ENCODE data around the gene EIF4A3. TPM values are rescaled to one million over a fixed set of nuclear protein-coding genes. Genes with fewer than 3 reads are reported as not detected.

EIF4A3 gene
- polyA plus RNA-seq, 1 of the 3 experiments (the other 2 are of a cell fraction), result 335 TPM

DNA sequence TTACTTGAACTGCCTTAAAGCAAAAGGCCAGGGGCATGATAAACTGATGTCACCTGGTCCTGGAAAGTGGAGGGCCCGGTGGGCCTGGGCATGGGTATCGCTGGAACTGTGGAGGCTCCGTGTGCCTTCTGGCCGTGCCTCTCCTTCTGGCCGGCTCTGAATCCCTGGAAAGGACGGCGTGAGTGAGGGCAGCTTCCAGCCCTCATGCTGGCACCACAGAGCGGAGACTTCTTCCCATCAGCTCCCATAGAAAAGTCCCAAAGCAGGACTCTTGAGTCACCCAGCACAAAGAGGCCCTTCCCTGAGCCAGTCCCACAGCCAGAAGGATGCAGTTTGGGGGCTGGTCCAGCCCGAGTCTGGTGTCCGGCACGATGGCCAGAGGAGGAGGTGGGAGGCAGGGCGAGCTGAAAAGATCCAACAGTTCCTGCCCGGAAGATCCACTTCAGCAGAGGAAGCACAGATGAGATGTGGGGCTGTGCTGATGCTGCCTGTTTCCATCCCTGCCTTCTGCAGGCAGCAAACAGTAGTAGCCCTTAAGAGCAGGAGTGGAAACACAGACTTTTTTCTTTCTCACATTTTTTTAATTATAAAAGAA lies 37.8 kb downstream of the EIF4A3 start:
- ChIA-PET CTCF (interaction anchor here (1.3 to 2.7 kb wide), 4 partner anchors 8 to 26 kb away, joined by 3 to 16 read pairs (median 6); partner anchors contain the start of gene GAA), POLR2A (no interaction called here)
- Histone ChIP-seq H3K79me2 (ENCODE audit: insufficient read depth) (no peaks in the 10 kb centered on the region), H2AFZ (ENCODE audit: low read depth) (no peak overlapping the region), H4K20me1 (ENCODE audit: insufficient read depth) (no peaks in the 10 kb centered on the region), H3K9ac (no peak overlapping the region), H3K27ac (ENCODE audit: low read depth in 2 of 2, low read length in 1 of 2) (no peak overlapping the region), H3K4me1 (ENCODE audit: control insufficient read depth in 1 of 2, insufficient read depth in 2 of 2, low read depth in 1 of 2, low read length in 1 of 2) (peaks cover 2 to 4% of the 10 kb centered on the region in 2 experiments; a peak in 2 of 4 replicates), H3K4me3 (ENCODE audit: low read depth in 2 of 2, low read length in 1 of 2) (no peak overlapping the region), H3F3A (replicated peaks; ENCODE audit: insufficient read depth) (peaks cover 10% of the 10 kb centered on the region), H3K27me3 (ENCODE audit: insufficient read depth) (no peaks in the 10 kb centered on the region), H3K9me2 (no peaks in the 10 kb centered on the region), H3K4me2 (no peak overlapping the region), H3K36me3 (replicated peaks in 1 of 2; ENCODE audit: control insufficient read depth in 1 of 2, insufficient read depth in 2 of 2, low read length in 1 of 2) (peaks cover 0 to 12% of the 10 kb centered on the region in 2 experiments), H3K9me3 (no peaks in the 10 kb centered on the region)
- DNase-seq, result peak; percentile 29
- 95% methylated on average over 11 of the region's 13 CpGs for WGBS (ENCODE audit: low lambda C conversion rate)
- TF ChIP-seq POLR2AphosphoS5 (IDR thresholded peaks at IDR 0.05; ENCODE audit: low read depth, low read length), result no peak
- TF ChIP-seq IRF3 (IDR thresholded peaks at IDR 0.05; ENCODE audit: low read depth, low read length), result no peak
- TF ChIP-seq, protein P1, sequence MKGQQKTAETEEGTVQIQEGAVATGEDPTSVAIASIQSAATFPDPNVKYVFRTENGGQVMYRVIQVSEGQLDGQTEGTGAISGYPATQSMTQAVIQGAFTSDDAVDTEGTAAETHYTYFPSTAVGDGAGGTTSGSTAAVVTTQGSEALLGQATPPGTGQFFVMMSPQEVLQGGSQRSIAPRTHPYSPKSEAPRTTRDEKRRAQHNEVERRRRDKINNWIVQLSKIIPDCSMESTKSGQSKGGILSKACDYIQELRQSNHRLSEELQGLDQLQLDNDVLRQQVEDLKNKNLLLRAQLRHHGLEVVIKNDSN (IDR thresholded peaks at IDR 0.05; ENCODE audit: borderline replicate concordance, low read depth), result no peak
- TF ChIP-seq REST (IDR thresholded peaks at IDR 0.05; ENCODE audit: low read depth, low read length), result no peak
- no peak for TF ChIP-seq YY1 (IDR thresholded peaks at IDR 0.05; ENCODE audit: low read depth)
- no peak for TF ChIP-seq TCF12 (IDR thresholded peaks at IDR 0.05)
- no peak for TF ChIP-seq FOSL2 (IDR thresholded peaks at IDR 0.05; ENCODE audit: borderline replicate concordance, low read depth)
- TF ChIP-seq RAD21 (IDR thresholded peaks at IDR 0.05; ENCODE audit: low read length), result no peak
- TF ChIP-seq MAX (IDR thresholded peaks at IDR 0.05; ENCODE audit: low read depth), result no peak
- TF ChIP-seq CTCF (IDR thresholded peaks at IDR 0.05), result no peak
- no peak for TF ChIP-seq RCOR1 (IDR thresholded peaks at IDR 0.05; ENCODE audit: low read length)
- TF ChIP-seq RXRA (IDR thresholded peaks at IDR 0.05; ENCODE audit: borderline replicate concordance, low read depth), result no peak
- TF ChIP-seq USF2 (IDR thresholded peaks at IDR 0.05; ENCODE audit: borderline replicate concordance, low read depth, low read length), result no peak
